SK-N-SH (cell line): ENCODE data around the gene LRFN3. TPM values are rescaled to one million over a fixed set of nuclear protein-coding genes. Genes with fewer than 3 reads are reported as not detected.

Experiments
- CTCF ChIA-PET: fragments of 300-600, 350-600 bp; formaldehyde crosslinking; extraction: SDS; loops from one replicate; lab custom pipeline; 2021; lab: Yijun Ruan, JAX
- POLR2A ChIA-PET: fragments of 350-600 bp; sonication (Branson Sonifier 250); formaldehyde crosslinking; extraction: SDS; loops from one replicate; lab custom pipeline; 2020; ENCODE audit warnings: antibody characterized with exemption, inconsistent platforms; lab: Yijun Ruan, JAX
- DNase-seq: peaks from one replicate; pipeline ENCODE4 v3.0.0; 2012
- H2AFZ ChIP-seq: fragments of 200-600 bp; sonication (generic); 2 replicates; pipeline ENCODE4 v1.8.1; 2016; ENCODE audit warnings: antibody characterized with exemption, mild to moderate bottlenecking, low read depth
- H3F3A ChIP-seq: fragments of 200-600 bp; sonication (generic); replicated peaks from 2 replicates; pipeline ENCODE3; 2016; ENCODE audit warnings: antibody characterized with exemption, mild to moderate bottlenecking; ENCODE audit not compliant: insufficient read depth
- H3K27ac ChIP-seq, 2 experiments: fragments of 200-500 bp in 1 of 2; fragments of 200-600 bp in 1 of 2; sonication (Bioruptor generic) in 1 of 2; sonication (generic), shearing (Covaris generic) in 1 of 2; 2 replicates each; pipeline versions ENCODE4 v1.5.1 to v1.6.1; 2014 to 2016; ENCODE audit warnings: low read depth in 2 of 2, inconsistent platforms in 1 of 2, low read length in 1 of 2, mild to moderate bottlenecking in 1 of 2, mixed read lengths in 1 of 2
- H3K27me3 ChIP-seq: fragments of 200-600 bp; sonication (generic), shearing (Covaris generic); 2 replicates; pipeline ENCODE4 v1.6.1; 2016; ENCODE audit warnings: mixed run types; ENCODE audit not compliant: insufficient read depth
- H3K36me3 ChIP-seq, 2 experiments: fragments of 200-500 bp in 1 of 2; fragments of 200-600 bp in 1 of 2; sonication (Bioruptor generic) in 1 of 2; sonication (generic) in 1 of 2; replicated peaks in 1 of 2; 2 replicates each; pipeline versions ENCODE3 to v1.5.1; 2014 to 2016; ENCODE audit warnings: low read length in 1 of 2, mild to moderate bottlenecking in 1 of 2; ENCODE audit not compliant: insufficient read depth in 2 of 2, control insufficient read depth in 1 of 2
- H3K4me1 ChIP-seq, 2 experiments: fragments of 200-500 bp in 1 of 2; fragments of 200-600 bp in 1 of 2; sonication (Bioruptor generic) in 1 of 2; sonication (generic), shearing (Covaris generic) in 1 of 2; 2 replicates each; pipeline versions ENCODE4 v1.5.1 to v1.6.1; 2014 to 2016; ENCODE audit warnings: low read depth in 1 of 2, low read length in 1 of 2, mixed run types in 1 of 2; ENCODE audit not compliant: insufficient read depth in 2 of 2, control insufficient read depth in 1 of 2
- H3K4me2 ChIP-seq: fragments of 200-600 bp; sonication (generic), shearing (Covaris generic); 2 replicates; pipeline ENCODE4 v1.6.1; 2017; ENCODE audit warnings: mixed run types
- H3K4me3 ChIP-seq, 2 experiments: fragments of 200-500 bp in 1 of 2; fragments of 200-600 bp in 1 of 2; sonication (Bioruptor generic) in 1 of 2; sonication (generic), shearing (Covaris generic) in 1 of 2; 2 replicates each; pipeline versions ENCODE4 v1.5.1 to v1.8.1; 2014 to 2016; ENCODE audit warnings: low read depth in 2 of 2, inconsistent platforms in 1 of 2, low read length in 1 of 2, mild to moderate bottlenecking in 1 of 2, mixed read lengths in 1 of 2, moderate library complexity in 1 of 2
- H3K79me2 ChIP-seq: fragments of 200-600 bp; sonication (generic); 2 replicates; pipeline ENCODE4 v1.8.1; 2017; ENCODE audit warnings: mild to moderate bottlenecking; ENCODE audit not compliant: insufficient read depth
- H3K9ac ChIP-seq: fragments of 200-600 bp; sonication (generic); 2 replicates; pipeline ENCODE4 v1.6.1; 2017; ENCODE audit warnings: mixed run types
- H3K9me2 ChIP-seq: fragments of 200-600 bp; sonication (generic); 2 replicates; pipeline ENCODE4 v1.6.1; 2017; ENCODE audit warnings: mixed run types
- H3K9me3 ChIP-seq: fragments of 200-600 bp; sonication (generic); 2 replicates; pipeline ENCODE4 v1.6.1; 2017; ENCODE audit warnings: mixed run types, mild to moderate bottlenecking, moderate library complexity
- H4K20me1 ChIP-seq: fragments of 200-600 bp; sonication (generic); 2 replicates; pipeline ENCODE4 v1.6.1; 2017; ENCODE audit warnings: mild to moderate bottlenecking, mixed run types; ENCODE audit not compliant: insufficient read depth
- ELF1 ChIP-seq: IDR thresholded peaks from 2 replicates; pipeline ENCODE4 v1.4.0; 2012
- EP300 ChIP-seq, 2 experiments: IDR thresholded peaks; 2 replicates each; pipeline versions ENCODE4 v1.4.0 to v1.6.1; 2012; ENCODE audit warnings: borderline replicate concordance in 1 of 2, low read depth in 1 of 2, low read length in 1 of 2
- FOXJ3 ChIP-seq: sonication (generic); formaldehyde crosslinking; IDR thresholded peaks from 2 replicates; pipeline ENCODE4 v1.5.1; 2020; ENCODE audit warnings: mild to moderate bottlenecking, missing genetic modification reagents
- JUND ChIP-seq: IDR thresholded peaks from 2 replicates; pipeline ENCODE4 v1.4.0; 2012
- MXI1 ChIP-seq: IDR thresholded peaks from 2 replicates; pipeline ENCODE4 v1.6.1; 2012; ENCODE audit warnings: mild to moderate bottlenecking, low read depth, low read length, improper control_type of control experiment
- NFIC ChIP-seq: IDR thresholded peaks from 2 replicates; pipeline ENCODE4 v1.4.0; 2012; ENCODE audit warnings: borderline replicate concordance
- NRF1 ChIP-seq: IDR thresholded peaks from 2 replicates; pipeline ENCODE4 v1.6.1; 2012; ENCODE audit warnings: low read depth, mild to moderate bottlenecking, low read length
- RCOR1 ChIP-seq: fragments of 150-350 bp; IDR thresholded peaks from 2 replicates; pipeline ENCODE4 v1.6.1; 2017; ENCODE audit warnings: antibody characterized with exemption, low read length
- TCF12 ChIP-seq: IDR thresholded peaks from 2 replicates; pipeline ENCODE4 v1.4.0; 2012
- USF2 ChIP-seq: fragments of 150-350 bp; IDR thresholded peaks from 2 replicates; pipeline ENCODE4 v1.6.1; 2017; ENCODE audit warnings: antibody characterized with exemption, low read length, low read depth, borderline replicate concordance
- YY1 ChIP-seq: IDR thresholded peaks from 2 replicates; pipeline ENCODE4 v1.4.0; 2012; ENCODE audit warnings: low read depth, mild to moderate bottlenecking
- ZBTB33 ChIP-seq: IDR thresholded peaks from 2 replicates; pipeline ENCODE4 v1.4.0; 2012; ENCODE audit warnings: low read depth, borderline replicate concordance
- WGBS: methylation state at CpG from one replicate; pipeline ENCODE4 v1.1.6; 2017; ENCODE audit warnings: low lambda C conversion rate; 5-methylcytosine and 5-hydroxymethylcytosine counted together
- polyA plus RNA-seq, 3 experiments: library from polyadenylated mRNA; depleted of rRNA; stranded (reverse); fragments of >200 nt; gene quantifications; 2 replicates each; pipeline ENCODE4 v1.2.3, GENCODE V29; 2012
- TF ChIP-seq, protein P1 (sequence below): IDR thresholded peaks from 2 replicates; pipeline ENCODE4 v1.4.0; 2012; ENCODE audit warnings: low read depth, borderline replicate concordance
- TF ChIP-seq, protein P2 (sequence below): IDR thresholded peaks from 2 replicates; pipeline ENCODE4 v1.4.0; 2012; ENCODE audit warnings: low read depth
- TF ChIP-seq, protein P3 (sequence below): fragments of 200-600 bp; sonication (generic); IDR thresholded peaks from 2 replicates; pipeline ENCODE4 v1.6.1; 2017; ENCODE audit warnings: antibody characterized with exemption, mild to moderate bottlenecking, moderate library complexity

LRFN3 gene
- polyA plus RNA-seq, 1 of the 3 experiments (the other 2 are of a cell fraction) = 5.4 TPM

DNA sequence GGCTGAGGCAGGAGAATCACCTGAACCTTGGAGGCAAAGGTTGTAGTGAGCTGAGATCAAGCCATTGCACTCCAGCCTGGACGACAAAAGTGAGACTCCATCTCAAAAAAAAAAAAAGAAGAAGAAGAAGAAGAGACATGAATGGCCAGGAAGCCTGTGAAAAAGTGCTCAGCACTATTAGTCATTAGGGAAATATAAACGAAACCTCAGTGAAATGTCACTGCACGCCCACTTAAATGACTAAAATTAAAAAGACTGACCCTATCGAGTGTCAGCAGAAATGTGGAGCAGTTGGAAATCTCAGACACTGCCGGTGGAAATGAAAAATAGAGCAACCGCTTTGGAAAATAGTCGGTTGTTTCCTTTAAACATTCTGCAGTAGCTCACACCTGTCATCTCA lies 22.6 kb upstream of the LRFN3 start:
- no peaks in the 10 kb centered on the region for H3K79me2 ChIP-seq
- no peak overlapping the region for H3K4me2 ChIP-seq
- no peaks in the 10 kb centered on the region for H3K9me3 ChIP-seq
- H3K27me3 ChIP-seq = peaks cover 15% of the 10 kb centered on the region; the same call in 1 of the 2 replicates
- H3K9me2 ChIP-seq = no peaks in the 10 kb centered on the region
- H3K4me1 ChIP-seq = no peaks in the 10 kb centered on the region
- H2AFZ ChIP-seq = no peak overlapping the region
- 47% methylated on average over 7 of the region's 7 CpGs for WGBS
- TF ChIP-seq MXI1 (no peak), NFIC (no peak), RCOR1 (no peak), ZBTB33 (no peak), JUND (no peak), USF2 (no peak), FOXJ3 (CRISPR knock-in tag) (no peak)
- TF ChIP-seq, protein P1, sequence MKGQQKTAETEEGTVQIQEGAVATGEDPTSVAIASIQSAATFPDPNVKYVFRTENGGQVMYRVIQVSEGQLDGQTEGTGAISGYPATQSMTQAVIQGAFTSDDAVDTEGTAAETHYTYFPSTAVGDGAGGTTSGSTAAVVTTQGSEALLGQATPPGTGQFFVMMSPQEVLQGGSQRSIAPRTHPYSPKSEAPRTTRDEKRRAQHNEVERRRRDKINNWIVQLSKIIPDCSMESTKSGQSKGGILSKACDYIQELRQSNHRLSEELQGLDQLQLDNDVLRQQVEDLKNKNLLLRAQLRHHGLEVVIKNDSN = no peak
- TF ChIP-seq, protein P2, sequence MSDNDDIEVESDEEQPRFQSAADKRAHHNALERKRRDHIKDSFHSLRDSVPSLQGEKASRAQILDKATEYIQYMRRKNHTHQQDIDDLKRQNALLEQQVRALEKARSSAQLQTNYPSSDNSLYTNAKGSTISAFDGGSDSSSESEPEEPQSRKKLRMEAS = no peak
- no peak for DNase-seq
- no peaks in the 10 kb centered on the region for H3F3A ChIP-seq
- ChIA-PET POLR2A (no interaction called here), CTCF (no interaction called here)
- H3K9ac ChIP-seq = no peak overlapping the region
- no peaks in the 10 kb centered on the region for H4K20me1 ChIP-seq
- H3K4me3 ChIP-seq = no peak overlapping the region
- H3K36me3 ChIP-seq = no peaks in the 10 kb centered on the region
- H3K27ac ChIP-seq = no peak overlapping the region

DNA sequence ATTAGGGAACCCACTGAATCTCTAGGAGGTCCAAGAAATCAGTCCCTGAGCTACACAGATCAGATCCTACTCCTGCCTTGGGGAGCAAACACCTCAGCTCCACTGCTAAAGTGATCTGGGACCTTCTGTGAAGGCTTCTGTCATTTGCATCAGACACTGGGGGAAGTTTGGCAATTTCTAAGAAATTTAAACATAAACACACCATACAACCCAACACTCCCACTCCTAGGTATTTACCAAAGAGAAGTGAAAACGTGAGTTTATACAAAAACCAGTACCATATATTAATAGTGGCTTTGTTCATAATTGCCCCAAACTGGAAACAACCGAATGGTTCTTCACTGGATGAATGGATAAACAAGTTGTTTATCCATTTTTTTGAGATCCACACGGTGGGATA lies 20.7 kb upstream of the LRFN3 start:
- Histone ChIP-seq H3K9me3 (no peaks in the 10 kb centered on the region), H3K4me2 (no peak overlapping the region), H3K4me1 (no peaks in the 10 kb centered on the region), H3K36me3 (no peaks in the 10 kb centered on the region), H4K20me1 (no peaks in the 10 kb centered on the region), H3F3A (no peaks in the 10 kb centered on the region), H3K27me3 (peaks cover 15% of the 10 kb centered on the region; the same call in 1 of the 2 replicates), H3K27ac (no peak overlapping the region), H3K9ac (no peak overlapping the region), H2AFZ (no peak overlapping the region), H3K4me3 (no peak overlapping the region), H3K9me2 (no peaks in the 10 kb centered on the region), H3K79me2 (no peaks in the 10 kb centered on the region)
- DNase-seq = no peak
- no peak for TF ChIP-seq EP300 (IDR thresholded peaks at IDR 0.05; ENCODE audit: borderline replicate concordance in 1 of 2, low read depth in 1 of 2, low read length in 1 of 2)
- no peak for TF ChIP-seq JUND
- no peak for TF ChIP-seq YY1
- TF ChIP-seq NRF1 = no peak
- TF ChIP-seq TCF12 = no peak
- TF ChIP-seq, protein P3, sequence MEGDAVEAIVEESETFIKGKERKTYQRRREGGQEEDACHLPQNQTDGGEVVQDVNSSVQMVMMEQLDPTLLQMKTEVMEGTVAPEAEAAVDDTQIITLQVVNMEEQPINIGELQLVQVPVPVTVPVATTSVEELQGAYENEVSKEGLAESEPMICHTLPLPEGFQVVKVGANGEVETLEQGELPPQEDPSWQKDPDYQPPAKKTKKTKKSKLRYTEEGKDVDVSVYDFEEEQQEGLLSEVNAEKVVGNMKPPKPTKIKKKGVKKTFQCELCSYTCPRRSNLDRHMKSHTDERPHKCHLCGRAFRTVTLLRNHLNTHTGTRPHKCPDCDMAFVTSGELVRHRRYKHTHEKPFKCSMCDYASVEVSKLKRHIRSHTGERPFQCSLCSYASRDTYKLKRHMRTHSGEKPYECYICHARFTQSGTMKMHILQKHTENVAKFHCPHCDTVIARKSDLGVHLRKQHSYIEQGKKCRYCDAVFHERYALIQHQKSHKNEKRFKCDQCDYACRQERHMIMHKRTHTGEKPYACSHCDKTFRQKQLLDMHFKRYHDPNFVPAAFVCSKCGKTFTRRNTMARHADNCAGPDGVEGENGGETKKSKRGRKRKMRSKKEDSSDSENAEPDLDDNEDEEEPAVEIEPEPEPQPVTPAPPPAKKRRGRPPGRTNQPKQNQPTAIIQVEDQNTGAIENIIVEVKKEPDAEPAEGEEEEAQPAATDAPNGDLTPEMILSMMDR = no peak
- TF ChIP-seq ELF1 = no peak
- no peak for TF ChIP-seq NFIC
- no peak for TF ChIP-seq USF2
- ChIA-PET POLR2A (interaction anchor here (0.7 kb wide), 1 partner anchor 212 kb away, joined by 7 read pairs; no protein-coding TSS in a partner anchor), CTCF (no interaction called here)
- WGBS = 31% methylated on average over 3 of the region's 3 CpGs
